GM18511 (cell line): Measurements from ENCODE around the gene ANKDD1A.
A peak's percentile ranks its signal among the peaks of the same experiment; 100 is the strongest.

Source experiments
- ATAC-seq: cut with Tn5 transposase; IDR thresholded peaks from one replicate; pipeline ENCODE4 v1.9.1; 2021; ENCODE audit warnings: mild to moderate bottlenecking, moderate library complexity; ENCODE audit not compliant: unreplicated experiment

Gene ANKDD1A

GRCh38 chr15:64911311-64912186, at the start of gene ANKDD1A:
TSS of gene ANKDD1A (plus strand) at chr15:64911902. CDS start at chr15:64911931, 29 bp downstream.
- ATAC-seq: peak; percentile 74

DNA sequence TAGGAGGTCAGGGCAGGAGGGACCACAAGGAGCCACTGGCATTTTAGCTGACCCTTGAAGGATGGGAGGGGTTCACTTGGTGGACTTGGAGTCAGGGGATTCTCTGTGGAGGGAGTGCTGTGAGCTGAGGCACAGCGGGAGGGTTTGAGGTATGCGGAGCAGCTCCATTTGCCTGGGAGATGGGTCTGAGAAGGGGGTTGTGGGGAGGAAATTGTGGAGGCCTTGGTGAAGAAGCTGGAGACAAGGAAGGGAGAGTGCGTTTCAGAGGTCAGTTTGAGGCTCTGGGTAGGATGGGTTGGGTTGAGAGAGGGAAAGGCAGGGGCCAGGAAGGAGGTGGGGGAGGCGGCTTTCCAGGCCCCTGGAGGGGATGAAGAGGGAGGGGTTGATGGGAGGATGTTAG, 49.7 kb upstream of the ANKDD1A start:
- no peak for ATAC-seq

DNA sequence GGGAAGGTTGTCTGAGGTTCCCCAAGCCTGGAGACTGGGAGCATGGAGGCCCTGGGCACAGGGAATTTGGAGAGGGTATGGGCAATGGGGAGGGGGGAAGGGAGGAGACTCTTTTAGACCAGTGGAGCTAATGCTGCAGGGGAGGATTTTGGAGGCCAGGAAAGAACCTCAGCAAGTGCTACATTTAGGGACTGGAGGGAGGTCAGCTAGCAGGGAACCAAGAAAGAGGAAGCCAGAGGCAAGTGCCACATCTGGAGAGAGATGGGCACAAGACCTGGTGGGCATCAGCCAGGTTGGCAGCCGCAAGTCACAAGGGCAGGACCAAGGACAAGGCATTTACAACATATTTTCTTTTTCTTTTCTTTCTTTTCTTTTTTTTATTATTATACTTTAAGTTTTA, 49.3 kb upstream of the ANKDD1A start:
- no peak for ATAC-seq

DNA sequence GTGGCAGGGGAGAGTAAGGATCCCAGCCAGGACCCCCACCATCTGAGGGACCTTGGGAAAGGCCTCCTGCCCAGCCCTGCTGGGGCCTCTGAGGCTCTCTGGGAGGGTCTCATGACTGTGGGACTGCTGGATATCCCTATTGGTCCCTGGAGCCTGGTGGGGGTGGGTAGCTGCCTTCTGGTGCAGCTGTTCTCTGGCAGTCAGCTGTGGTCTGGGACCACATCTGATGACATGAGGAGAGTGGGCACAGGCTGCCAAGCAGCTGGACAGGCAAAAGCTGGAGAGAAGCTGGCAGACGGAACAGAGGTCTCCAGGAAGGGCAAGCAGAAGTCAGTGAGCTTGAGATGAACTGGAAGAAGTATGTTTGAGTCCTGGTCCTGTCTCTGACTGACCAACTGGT, 47.6 kb upstream of the ANKDD1A start:
- no peak for ATAC-seq

- peak; percentile 54 for ATAC-seq
Measured at GRCh38 chr15:64865126-64865997, 46.3 kb upstream of the ANKDD1A start.

GRCh38 chr15:64865998-64866520, 45.6 kb upstream of the ANKDD1A start:
- ATAC-seq: no peak

DNA sequence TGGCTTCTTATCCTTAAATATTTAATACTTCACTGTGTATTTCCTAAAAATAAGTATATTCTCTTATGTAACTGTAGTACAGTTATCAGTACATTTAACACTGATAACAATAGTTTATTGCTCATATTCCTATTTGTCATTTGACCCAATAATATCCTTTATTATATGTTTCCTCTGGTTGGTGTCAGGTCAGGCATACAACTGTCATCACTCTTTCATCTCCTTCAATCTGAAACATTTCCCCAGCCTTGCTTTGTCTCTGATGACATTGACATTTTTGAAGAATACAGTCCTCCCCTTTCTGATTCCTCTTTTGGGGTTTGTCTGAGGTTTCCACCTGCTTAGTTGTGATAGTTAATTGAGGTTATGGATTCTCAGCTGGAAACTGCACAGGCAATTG, 42.2 kb upstream of the ANKDD1A start:
- no peak for ATAC-seq

GRCh38 chr15:64870353-64870752, 41.3 kb upstream of the ANKDD1A start:
- ATAC-seq: no peak

GRCh38 chr15:64875641-64876223, 36.0 kb upstream of the ANKDD1A start:
- no peak for ATAC-seq

DNA sequence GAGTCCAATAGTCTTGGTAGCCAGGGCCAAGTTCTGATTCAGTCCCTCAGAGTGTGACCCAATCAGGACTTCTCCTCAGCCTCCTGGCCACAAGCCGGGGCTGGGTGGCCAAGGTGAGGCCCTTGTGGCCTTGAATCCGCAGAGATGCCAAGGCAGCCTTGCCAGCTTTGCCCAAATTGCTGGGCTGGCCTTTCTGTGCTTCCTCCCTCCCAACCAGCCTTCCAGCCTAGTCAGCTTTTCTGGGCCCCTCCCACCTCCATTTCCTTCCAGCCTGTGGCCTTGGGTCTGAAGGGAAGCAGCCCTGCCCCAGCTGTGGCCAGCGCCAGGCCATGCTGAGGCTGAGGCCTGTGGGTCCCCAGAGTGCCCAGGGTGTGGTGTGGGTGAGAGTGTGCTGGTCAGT, 34.3 kb upstream of the ANKDD1A start:
- no peak for ATAC-seq

DNA sequence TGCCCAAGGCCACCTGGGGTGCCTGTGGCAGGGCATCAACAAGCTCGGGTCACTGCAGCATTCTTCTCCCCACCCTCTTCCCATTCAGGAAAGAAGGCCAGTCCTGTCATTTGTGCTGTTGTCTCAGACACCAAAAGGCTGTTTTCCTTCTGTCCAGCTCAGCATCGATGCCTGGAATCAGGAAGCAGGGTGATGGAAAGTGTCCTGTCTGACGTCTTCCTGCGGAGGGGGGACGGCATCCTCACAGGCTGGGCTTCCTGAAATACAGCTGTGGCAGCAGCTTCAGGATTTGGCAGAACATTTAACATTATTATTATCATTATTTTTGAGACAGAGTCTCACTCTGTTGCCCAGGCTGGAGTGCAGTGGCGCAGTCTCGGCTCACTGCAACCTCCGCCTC, 33.0 kb upstream of the ANKDD1A start:
- no peak for ATAC-seq

DNA sequence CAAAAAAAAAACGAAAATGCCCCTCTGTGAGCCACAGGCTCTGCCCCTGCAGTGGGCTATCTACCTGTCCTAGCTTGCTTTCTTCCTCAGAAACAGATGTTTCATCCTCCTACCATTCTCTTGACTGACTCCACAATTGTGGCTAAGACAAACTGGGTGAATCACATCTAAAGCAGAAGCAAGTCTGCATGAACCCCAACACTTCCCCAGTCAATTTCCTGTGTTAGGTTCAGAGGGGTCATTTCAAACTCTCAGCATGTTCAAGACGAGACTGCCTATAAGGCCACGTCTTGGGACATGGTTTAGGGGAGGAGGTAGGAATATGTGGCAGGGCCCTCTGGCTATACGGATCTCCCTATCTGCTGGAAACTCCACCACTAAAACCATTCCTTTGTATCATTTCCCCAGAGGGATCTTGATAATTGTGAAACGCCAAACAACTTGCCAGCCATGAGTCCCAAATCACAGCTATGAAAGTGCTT, 28.6 kb upstream of the ANKDD1A start:
- ATAC-seq: peak; percentile 64

DNA sequence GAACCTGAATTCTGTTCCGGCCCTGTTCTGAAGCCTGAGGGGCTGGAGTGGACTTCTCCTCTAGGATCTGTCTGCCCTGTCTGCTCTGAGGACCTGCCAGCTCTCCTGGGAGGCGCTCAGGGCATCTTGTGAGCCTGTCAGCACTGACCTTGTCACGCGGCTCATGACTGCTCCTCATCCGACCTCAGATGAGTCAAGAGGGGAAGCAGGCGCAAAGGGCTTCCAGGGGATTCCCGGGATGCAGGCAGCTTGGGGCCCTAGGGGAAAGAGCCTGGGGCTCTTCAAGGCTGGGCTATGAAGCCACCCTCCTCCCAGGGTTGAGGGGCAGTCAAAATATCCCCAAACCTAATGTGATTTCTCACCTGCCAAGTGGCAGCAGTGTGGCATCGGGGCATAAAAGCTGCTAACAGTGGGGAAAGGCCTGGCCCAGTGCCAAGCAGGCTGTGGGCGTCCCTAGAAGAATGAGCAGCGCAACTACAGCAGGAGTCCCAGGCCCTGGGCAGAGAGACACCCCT, 27.6 kb upstream of the ANKDD1A start:
- peak; percentile 69 for ATAC-seq

DNA sequence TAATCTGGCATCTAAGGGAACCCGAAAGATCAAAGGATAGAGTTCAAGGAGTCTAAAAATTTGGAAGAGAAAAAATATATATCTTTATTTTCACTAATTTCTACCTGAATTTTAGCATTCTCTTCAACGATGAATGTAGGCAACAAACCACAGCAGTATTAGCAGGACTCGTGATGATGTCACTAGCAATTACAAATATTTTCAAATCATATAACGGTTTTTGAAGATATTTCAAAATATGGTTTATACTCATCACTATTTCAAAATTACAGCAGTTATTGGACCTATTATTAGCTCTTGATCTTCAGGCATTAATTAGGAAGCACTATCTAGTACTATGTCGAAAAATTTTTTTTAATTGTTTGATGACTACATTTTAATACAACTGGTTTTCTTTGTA, 27.0 kb upstream of the ANKDD1A start:
- ATAC-seq: no peak

DNA sequence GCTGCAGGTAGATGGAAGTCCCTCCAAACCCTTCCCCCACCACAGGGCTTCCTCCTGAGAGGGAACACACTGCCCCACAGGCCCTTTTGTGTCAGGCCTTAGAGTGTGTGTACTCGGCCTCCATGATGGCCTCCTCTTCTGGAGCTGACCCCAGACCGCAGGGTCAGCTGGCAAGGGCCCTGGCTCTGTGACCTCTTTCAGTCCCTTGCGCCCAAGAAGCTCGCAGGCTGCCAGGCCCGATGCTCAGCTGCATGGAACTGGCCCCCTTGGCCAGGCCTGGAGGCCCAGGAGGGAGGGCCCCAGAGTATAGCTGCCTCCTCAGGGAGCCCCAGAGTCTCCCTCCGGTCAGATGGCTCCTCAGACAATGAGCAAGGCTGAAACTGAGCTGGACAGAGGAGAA, 23.4 kb upstream of the ANKDD1A start:
- ATAC-seq: no peak

GRCh38 chr15:64891561-64891960, 20.1 kb upstream of the ANKDD1A start:
- ATAC-seq: no peak

DNA sequence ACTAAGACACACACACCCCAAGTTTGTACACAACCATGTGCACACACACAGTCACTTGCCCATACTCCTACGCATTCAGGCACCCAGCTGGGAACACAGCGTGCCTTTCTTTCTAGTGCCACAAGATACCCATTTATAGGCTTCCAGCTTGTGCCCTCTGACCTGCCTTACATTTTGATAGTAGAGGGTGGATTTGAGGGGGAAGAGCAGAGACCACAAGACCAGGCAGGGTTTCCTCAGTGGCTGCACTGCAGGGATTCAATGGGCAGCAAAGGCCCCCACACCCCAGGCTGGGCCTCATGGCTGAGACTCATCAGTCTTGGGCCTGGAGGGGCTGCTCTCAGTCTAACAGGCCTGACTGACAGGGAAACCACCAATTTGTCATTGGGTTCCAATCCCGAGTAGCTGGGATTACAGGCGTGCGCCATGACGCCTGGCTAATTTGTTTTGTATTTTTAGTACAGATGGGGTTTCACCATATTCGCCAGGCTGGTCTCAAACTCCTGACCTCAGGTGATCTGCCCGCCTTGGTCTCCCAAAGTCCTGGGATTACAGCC, 18.8 kb upstream of the ANKDD1A start:
- ATAC-seq: no peak

- peak; percentile 67 for ATAC-seq
Measured at GRCh38 chr15:64893481-64894394, 18.0 kb upstream of the ANKDD1A start.

DNA sequence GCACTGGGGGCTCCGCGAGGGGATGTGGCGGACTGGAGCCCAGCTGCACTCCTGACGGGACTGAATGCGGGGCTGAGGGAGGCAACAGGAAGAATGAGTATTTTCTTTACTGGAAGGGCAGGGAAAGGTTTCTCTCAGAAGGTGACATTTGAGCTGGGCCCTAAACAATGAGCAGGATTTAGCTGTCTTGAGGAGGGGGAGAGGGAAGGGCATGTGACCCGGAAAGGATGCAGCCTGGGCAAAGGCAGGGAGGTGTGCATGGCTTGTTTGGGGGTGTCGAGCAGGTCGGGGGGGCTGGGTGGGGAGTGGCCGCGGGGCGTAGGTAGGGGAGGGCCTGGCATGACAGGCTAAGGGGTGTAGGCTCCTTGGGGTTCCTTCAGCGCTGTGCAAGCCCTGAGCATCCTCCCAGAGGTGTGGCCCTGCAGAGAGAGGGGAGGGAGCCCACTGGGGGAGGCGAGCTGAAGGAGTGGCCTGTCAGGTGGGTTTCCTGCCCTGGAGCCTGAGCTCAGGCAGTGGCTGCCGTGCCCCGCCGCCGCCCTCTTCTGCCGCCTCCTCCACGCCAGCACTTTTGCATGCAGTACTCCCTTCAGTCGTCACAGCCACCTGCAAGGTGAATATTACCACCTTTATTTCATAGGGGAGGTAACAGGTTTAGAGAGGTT, 17.2 kb upstream of the ANKDD1A start:
- peak; percentile 48 for ATAC-seq
